Erythroblast (primary cell): ENCODE data around the gene INPPL1.

ENCODE experiments used
- GATA1 ChIP-seq: IDR thresholded peaks from 2 replicates; pipeline ENCODE4 v1.6.1; 2011; ENCODE audit warnings: low read depth, mild to moderate bottlenecking, control low read depth, low read length, moderate library complexity
- POLR2A ChIP-seq: IDR thresholded peaks from 2 replicates; pipeline ENCODE4 v1.6.1; 2011; ENCODE audit warnings: mild to moderate bottlenecking, low read length

GRCh38 chr11:72203163-72203562 is 21.4 kb upstream of the INPPL1 start:
- TF ChIP-seq POLR2A: no peak
- no peak for TF ChIP-seq GATA1
